Lung (tissue), 12 donors: Measurements from ENCODE around the gene BLOC1S4. TPM values are rescaled to one million over a fixed set of nuclear protein-coding genes. Genes with fewer than 3 reads are reported as not detected.
A peak's percentile ranks its signal among the peaks of the same experiment; 100 is the strongest.

ENCODE experiments used
- ATAC-seq: fragments of 200-7000 bp; cut with Tn5 transposase; one replicate; pipeline ENCODE4 v1.9.1; 2020; ENCODE audit warnings: moderate number of reproducible peaks; ENCODE audit not compliant: insufficient read depth, low FRiP score
- DNase-seq, 3 donors: peaks; one replicate each; pipeline ENCODE4 v3.0.0-alpha.2; 2013 to 2017
- H3K27ac ChIP-seq, 2 donors: one replicate each; pipeline ENCODE4 v1.5.1; 2013; ENCODE audit warnings: mild to moderate bottlenecking in 2 of 2, moderate library complexity in 2 of 2, control low read depth in 1 of 2, inconsistent platforms in 1 of 2, low read depth in 1 of 2, low read length in 1 of 2
- H3K27me3 ChIP-seq, 3 donors: one replicate each; pipeline ENCODE4 v1.5.1; 2013; ENCODE audit warnings: low read length in 2 of 3; ENCODE audit not compliant: control insufficient read depth in 3 of 3, insufficient read depth in 3 of 3
- H3K36me3 ChIP-seq, 4 donors: one replicate each; pipeline ENCODE4 v1.5.1; 2013; ENCODE audit warnings: low read length in 4 of 4, mild to moderate bottlenecking in 1 of 4, moderate library complexity in 1 of 4; ENCODE audit not compliant: control insufficient read depth in 4 of 4, insufficient read depth in 4 of 4
- H3K4me1 ChIP-seq, 5 donors: one replicate each; pipeline ENCODE4 v1.5.1; 2013; ENCODE audit warnings: low read length in 5 of 5, mild to moderate bottlenecking in 2 of 5, moderate library complexity in 1 of 5; ENCODE audit not compliant: control insufficient read depth in 5 of 5, insufficient read depth in 5 of 5
- H3K4me3 ChIP-seq: one replicate; pipeline ENCODE4 v1.5.1; 2013; ENCODE audit warnings: mild to moderate bottlenecking, control low read depth, moderate library complexity
- H3K9ac ChIP-seq, 2 donors: one replicate each; pipeline ENCODE4 v1.5.1; 2013; ENCODE audit warnings: low read length in 2 of 2, control low read depth in 1 of 2; ENCODE audit not compliant: insufficient read depth in 1 of 2
- H3K9me3 ChIP-seq, 4 donors: one replicate each; pipeline ENCODE4 v1.5.1; 2013; ENCODE audit warnings: low read length in 3 of 4, mild to moderate bottlenecking in 1 of 4, moderate library complexity in 1 of 4; ENCODE audit not compliant: control insufficient read depth in 4 of 4, insufficient read depth in 3 of 4
- WGBS, 2 donors: extraction: QIAGEN DNeasy Blood & Tissue Kit; methylation state at CpG; one replicate each; pipeline ENCODE4 v1.1.7; 2013; 5-methylcytosine and 5-hydroxymethylcytosine counted together
- polyA plus RNA-seq, 2 donors: library from polyadenylated mRNA; stranded (reverse); fragments of 200-250 nt; gene quantifications; one replicate each; pipeline ENCODE4 v1.2.1, GENCODE V29; 2013
- total RNA-seq, 2 donors: library from RNA; depleted of rRNA in 1 of 2; stranded (reverse); fragments of >200 nt in 1 of 2; gene quantifications; one replicate each; pipeline ENCODE4 v1.2.1, GENCODE V29; 2014 to 2021
- TF ChIP-seq, protein P1 (sequence below): IDR thresholded peaks from 2 replicates; pipeline ENCODE4 v1.5.1; 2012; ENCODE audit warnings: mild to moderate bottlenecking; ENCODE audit errors: control extremely low read depth, extremely low read depth
- donor health status: control.
- donor health status: control.
- donor health status: Bipolar disorder and iron deficiency.
- donor health status: healthy.
- donor health status: DM: yes; HTN: yes; CAD: no.

Gene BLOC1S4
- total and polyA plus RNA-seq, 4 donors = 8.0 to 15.2 (median 11.6) TPM

- Histone ChIP-seq H3K4me3 (no peak overlapping the region), H3K4me1 (peaks cover 0 to 17% (median 4%) of the 10 kb centered on the region in 5 donors), H3K9ac (no peak overlapping the region), H3K36me3 (no peaks in the 10 kb centered on the region), H3K27ac (no peak overlapping the region), H3K27me3 (peaks cover 0 to 7% (median 0%) of the 10 kb centered on the region in 3 donors), H3K9me3 (no peaks in the 10 kb centered on the region)
- no peak for ATAC-seq
- WGBS, 2 donors = 92 to 95% methylated on average over 8 of the region's 8 CpGs
- no peak for DNase-seq
- TF ChIP-seq, protein P1, sequence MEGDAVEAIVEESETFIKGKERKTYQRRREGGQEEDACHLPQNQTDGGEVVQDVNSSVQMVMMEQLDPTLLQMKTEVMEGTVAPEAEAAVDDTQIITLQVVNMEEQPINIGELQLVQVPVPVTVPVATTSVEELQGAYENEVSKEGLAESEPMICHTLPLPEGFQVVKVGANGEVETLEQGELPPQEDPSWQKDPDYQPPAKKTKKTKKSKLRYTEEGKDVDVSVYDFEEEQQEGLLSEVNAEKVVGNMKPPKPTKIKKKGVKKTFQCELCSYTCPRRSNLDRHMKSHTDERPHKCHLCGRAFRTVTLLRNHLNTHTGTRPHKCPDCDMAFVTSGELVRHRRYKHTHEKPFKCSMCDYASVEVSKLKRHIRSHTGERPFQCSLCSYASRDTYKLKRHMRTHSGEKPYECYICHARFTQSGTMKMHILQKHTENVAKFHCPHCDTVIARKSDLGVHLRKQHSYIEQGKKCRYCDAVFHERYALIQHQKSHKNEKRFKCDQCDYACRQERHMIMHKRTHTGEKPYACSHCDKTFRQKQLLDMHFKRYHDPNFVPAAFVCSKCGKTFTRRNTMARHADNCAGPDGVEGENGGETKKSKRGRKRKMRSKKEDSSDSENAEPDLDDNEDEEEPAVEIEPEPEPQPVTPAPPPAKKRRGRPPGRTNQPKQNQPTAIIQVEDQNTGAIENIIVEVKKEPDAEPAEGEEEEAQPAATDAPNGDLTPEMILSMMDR = no peak
Observed at GRCh38 chr4:6731318-6731675, 15.3 kb downstream of the BLOC1S4 start.

GRCh38 chr4:6731780-6732179 is 15.8 kb downstream of the BLOC1S4 start:
- H3K9me3 ChIP-seq = no peaks in the 10 kb centered on the region
- H3K27ac ChIP-seq = no peak overlapping the region
- DNase-seq = no peak
- TF ChIP-seq, protein P1 = no peak
- 90 to 97% methylated on average over 6 of the region's 6 CpGs for WGBS, 2 donors
- no peak for ATAC-seq
- H3K27me3 ChIP-seq = peaks cover 0 to 7% (median 0%) of the 10 kb centered on the region in 3 donors
- no peak overlapping the region for H3K9ac ChIP-seq
- no peaks in the 10 kb centered on the region for H3K36me3 ChIP-seq
- no peak overlapping the region for H3K4me3 ChIP-seq
- peaks cover 0 to 14% (median 4%) of the 10 kb centered on the region in 5 donors for H3K4me1 ChIP-seq

- no peak for DNase-seq
Observed at GRCh38 chr4:6732441-6733357, 16.7 kb downstream of the BLOC1S4 start.

More at GRCh38 chr4:6732441-6733357, 16.7 kb downstream of the BLOC1S4 start:
- Histone ChIP-seq H3K27ac (peak overlapping the region in 1 of 2 donors; percentile 46), H3K36me3 (no peaks in the 10 kb centered on the region), H3K4me1 (peaks cover 0 to 9% (median 4%) of the 10 kb centered on the region in 5 donors), H3K9ac (no peak overlapping the region), H3K4me3 (no peak overlapping the region), H3K27me3 (peaks cover 0 to 7% (median 0%) of the 10 kb centered on the region in 3 donors), H3K9me3 (no peaks in the 10 kb centered on the region)
- TF ChIP-seq, protein P1 = no peak
- peak; percentile 70 for ATAC-seq
- 71 to 79% methylated on average over 21 of the region's 21 CpGs for WGBS, 2 donors
